Endothelial cell of umbilical vein (primary cell): ENCODE data around the gene MAML3. TPM values are rescaled to one million over a fixed set of nuclear protein-coding genes. Genes with fewer than 3 reads are reported as not detected.

Experiments
- BruUV-seq: library from RNA; stranded (reverse); fragments of 400-500 nt; replicated peaks from 2 replicates; lab custom pipeline; 2021; lab: Mats Ljungman, UMichigan
- CTCF ChIA-PET: fragments of 300-600, 350-600 bp; sonication (Branson Sonifier 250); formaldehyde crosslinking; loops from one replicate; lab custom pipeline; 2021; ENCODE audit warnings: antibody characterized with exemption, inconsistent platforms; lab: Charles Lee
- POLR2A ChIA-PET: fragments of 300-600, 350-600 bp; sonication (Branson Sonifier 250); formaldehyde crosslinking; loops from one replicate; lab custom pipeline; 2021; ENCODE audit warnings: antibody characterized with exemption, inconsistent platforms; lab: Charles Lee
- DNase-seq: peaks from one replicate; pipeline ENCODE4 v3.0.0-alpha.2; 2011; ENCODE audit warnings: low read depth, low spot score
- FAIRE-seq: peaks from 2 replicates; lab custom pipeline; 2011; peaks lifted over from hg19 to GRCh38; lab: Jason Lieb, UNC
- H2AFZ ChIP-seq: 2 replicates; pipeline ENCODE4 v1.6.0; 2012; ENCODE audit warnings: low read depth, low read length, control low read depth, inconsistent platforms
- H3K27ac ChIP-seq: 2 replicates; pipeline ENCODE4 v1.5.1; 2011; ENCODE audit warnings: low read depth, mild to moderate bottlenecking, control low read depth, low read length, moderate library complexity; ENCODE audit not compliant: insufficient read depth
- H3K27me3 ChIP-seq, 2 experiments: 2 replicates each; pipeline versions ENCODE4 v1.6.0 to v1.6.1; 2011; ENCODE audit warnings: low read length in 2 of 2, mixed read lengths in 1 of 2; ENCODE audit not compliant: control insufficient read depth in 2 of 2, insufficient read depth in 2 of 2
- H3K36me3 ChIP-seq, 2 experiments: 2 replicates in 1 of 2; 3 replicates in 1 of 2; pipeline ENCODE4 v1.5.1; 2011; ENCODE audit warnings: low read length in 2 of 2, mild to moderate bottlenecking in 1 of 2, moderate library complexity in 1 of 2; ENCODE audit not compliant: control insufficient read depth in 2 of 2, insufficient read depth in 2 of 2; ENCODE audit errors: extremely low read depth in 1 of 2
- H3K4me1 ChIP-seq: 3 replicates; pipeline ENCODE4 v1.5.1; 2011; ENCODE audit warnings: mild to moderate bottlenecking, low read length; ENCODE audit not compliant: control insufficient read depth, insufficient read depth; ENCODE audit errors: extremely low read depth
- H3K4me2 ChIP-seq: 2 replicates; pipeline ENCODE4 v1.6.1; 2011; ENCODE audit warnings: low read length, control low read depth, mixed read lengths; ENCODE audit not compliant: insufficient read depth
- H3K4me3 ChIP-seq, 3 experiments: fragments of 200-600 bp in 1 of 3; sonication (generic), shearing (Covaris generic) in 1 of 3; replicated peaks in 1 of 3; 2 replicates each; pipeline ENCODE4 v1.5.1; 2011 to 2016; ENCODE audit warnings: control low read depth in 3 of 3, low read length in 3 of 3, mild to moderate bottlenecking in 2 of 3, inconsistent platforms in 1 of 3, low read depth in 1 of 3, moderate library complexity in 1 of 3; ENCODE audit not compliant: insufficient read depth in 1 of 3
- H3K79me2 ChIP-seq: 2 replicates; pipeline ENCODE4 v1.6.0; 2012; ENCODE audit warnings: low read length, inconsistent platforms; ENCODE audit not compliant: control insufficient read depth, insufficient read depth
- H3K9ac ChIP-seq: replicated peaks from 2 replicates; pipeline ENCODE3; 2011; ENCODE audit warnings: low read length, control low read depth; ENCODE audit not compliant: insufficient read depth; ENCODE audit errors: extremely low read depth
- H3K9me1 ChIP-seq: replicated peaks from 3 replicates; pipeline ENCODE4 v1.6.0; 2011; ENCODE audit warnings: mild to moderate bottlenecking, low read length; ENCODE audit not compliant: control insufficient read depth, insufficient read depth; ENCODE audit errors: extremely low read depth
- H3K9me3 ChIP-seq: replicated peaks from 2 replicates; pipeline ENCODE4 v1.5.1; 2012; ENCODE audit warnings: low read length, inconsistent platforms; ENCODE audit not compliant: control insufficient read depth, insufficient read depth
- H4K20me1 ChIP-seq: replicated peaks from 2 replicates; pipeline ENCODE3; 2011; ENCODE audit warnings: mild to moderate bottlenecking, low read length; ENCODE audit not compliant: control insufficient read depth, insufficient read depth; ENCODE audit errors: extremely low read depth
- CTCF ChIP-seq, 2 donors: IDR thresholded peaks; 1 replicate in 1 of 2; 2 replicates in 1 of 2; pipeline ENCODE4 v1.5.1; 2011; ENCODE audit warnings: low read length in 2 of 2, mild to moderate bottlenecking in 2 of 2, moderate library complexity in 2 of 2, control low read depth in 1 of 2, inconsistent platforms in 1 of 2, low read depth in 1 of 2; ENCODE audit not compliant: insufficient read depth in 1 of 2; ENCODE audit errors: extremely low read depth in 1 of 2
- EZH2 ChIP-seq: IDR thresholded peaks from 2 replicates; pipeline ENCODE4 v1.6.1; 2012; ENCODE audit warnings: borderline replicate concordance, low read depth, mild to moderate bottlenecking, moderate library complexity, low read length, inconsistent platforms; ENCODE audit not compliant: severe bottlenecking
- FOS ChIP-seq: IDR thresholded peaks from 2 replicates; pipeline ENCODE4 v1.6.1; 2011; ENCODE audit warnings: mild to moderate bottlenecking, low read length, moderate library complexity, borderline replicate concordance; ENCODE audit not compliant: insufficient read depth
- GATA2 ChIP-seq: IDR thresholded peaks from 2 replicates; pipeline ENCODE4 v1.7.0; 2011; ENCODE audit warnings: low read depth, mild to moderate bottlenecking, moderate library complexity, mixed read lengths, low read length; ENCODE audit not compliant: insufficient read length, insufficient read depth
- JUN ChIP-seq: IDR thresholded peaks from 2 replicates; pipeline ENCODE4 v1.6.1; 2011; ENCODE audit warnings: borderline replicate concordance, low read depth; ENCODE audit not compliant: insufficient read length, insufficient read depth
- MAX ChIP-seq: IDR thresholded peaks from 2 replicates; pipeline ENCODE4 v1.6.1; 2011; ENCODE audit not compliant: insufficient read depth, insufficient read length
- MYC ChIP-seq: IDR thresholded peaks from one replicate; pipeline ENCODE4 v1.6.1; 2011; ENCODE audit warnings: mild to moderate bottlenecking, low read depth, low read length
- POLR2A ChIP-seq: IDR thresholded peaks from 2 replicates; pipeline ENCODE4 v1.6.1; 2012; ENCODE audit warnings: low read depth, mild to moderate bottlenecking, control low read depth, low read length
- POLR2AphosphoS5 ChIP-seq: IDR thresholded peaks from 2 replicates; pipeline ENCODE4 v1.6.1; 2012; ENCODE audit warnings: low read depth, mild to moderate bottlenecking, control low read depth, low read length, moderate library complexity; ENCODE audit not compliant: insufficient read depth
- dilution Hi-C: fragments of 300-500 bp; cut with MboI; formaldehyde crosslinking; loops from one replicate; pipeline ENCODE4 v1.15.0; 2019; ENCODE audit warnings: low sequenced_read_pairs; ENCODE audit not compliant: extremely low pct_ligation_motif_present
- intact Hi-C: fragments of 100-400 bp; cut with micrococcal nuclease; formaldehyde crosslinking; loops from one replicate; pipeline ENCODE4 v1.10.0; 2022
- polyA plus RNA-seq, 4 experiments: library from polyadenylated mRNA; depleted of rRNA in 3 of 4; stranded (reverse) in 3 of 4; unstranded in 1 of 4; fragments of >200 nt; gene quantifications; 2 replicates each; pipeline versions ENCODE4 v1.2.1 to v1.2.3, GENCODE V29; 2011 to 2012; ENCODE audit warnings: missing spikeins in 1 of 4
- total RNA-seq: library from RNA; stranded (reverse); gene quantifications from 2 replicates; pipeline ENCODE4 v1.2.3, GENCODE V29; 2021

Gene MAML3
- total and polyA plus RNA-seq, 2 donors (not counting 3 experiments of a cell fraction or from before 2014, with no cell fraction given): 14.0 to 20.3 TPM

- DNase-seq: no peak
- Histone ChIP-seq H3K4me2 (no peak overlapping the region), H3K4me3 (no peak overlapping the region), H3K36me3 (no peaks in the 10 kb centered on the region), H3K79me2 (no peaks in the 10 kb centered on the region), H4K20me1 (no peaks in the 10 kb centered on the region), H3K27me3 (no peaks in the 10 kb centered on the region), H3K9me1 (no peaks in the 10 kb centered on the region), H3K27ac (no peak overlapping the region), H3K4me1 (peaks cover 3% of the 10 kb centered on the region), H3K9me3 (no peaks in the 10 kb centered on the region), H2AFZ (no peak overlapping the region), H3K9ac (no peak overlapping the region)
- dilution Hi-C loops: no loop called here
- TF ChIP-seq POLR2AphosphoS5 (no peak), MYC (no peak), FOS (no peak), MAX (no peak), CTCF (IDR thresholded peaks at IDR 0.05; ENCODE audit: extremely low read depth in 1 of 2, insufficient read depth in 1 of 2, low read depth in 1 of 2, low read length in 2 of 2) (no peak), GATA2 (no peak), EZH2 (no peak), POLR2A (no peak), JUN (no peak)
- FAIRE-seq: no peak
- ChIA-PET POLR2A (no interaction called here), CTCF (interaction anchor here (1.0 to 1.5 kb wide), 2 partner anchors 130 kb away, joined by 3 read pairs; no protein-coding TSS in a partner anchor)
- BruUV-seq: no TSS peak
- intact Hi-C loops: no loop called here
Observed at GRCh38 chr4:140020457-140021361, 133.3 kb downstream of the MAML3 start.
